Activated CD4-positive, CD25-positive, alpha-beta regulatory T cell treated with anti-CD3 and anti-CD28 coated beads, Interleukin-2, amount 50 U/mL, for 72 hours (primary cell): Measurements from ENCODE around the gene POR.
A peak's percentile ranks its signal among the peaks of the same experiment; 100 is the strongest.
"Not testable (repeated sequence)": the region's sequence is repeated elsewhere in the genome, so short reads cannot be mapped to it uniquely, and the experiment has no call there.

ENCODE experiments used
- DNase-seq: peaks from one replicate; pipeline ENCODE4 v3.0.0; 2021

The POR gene

DNA sequence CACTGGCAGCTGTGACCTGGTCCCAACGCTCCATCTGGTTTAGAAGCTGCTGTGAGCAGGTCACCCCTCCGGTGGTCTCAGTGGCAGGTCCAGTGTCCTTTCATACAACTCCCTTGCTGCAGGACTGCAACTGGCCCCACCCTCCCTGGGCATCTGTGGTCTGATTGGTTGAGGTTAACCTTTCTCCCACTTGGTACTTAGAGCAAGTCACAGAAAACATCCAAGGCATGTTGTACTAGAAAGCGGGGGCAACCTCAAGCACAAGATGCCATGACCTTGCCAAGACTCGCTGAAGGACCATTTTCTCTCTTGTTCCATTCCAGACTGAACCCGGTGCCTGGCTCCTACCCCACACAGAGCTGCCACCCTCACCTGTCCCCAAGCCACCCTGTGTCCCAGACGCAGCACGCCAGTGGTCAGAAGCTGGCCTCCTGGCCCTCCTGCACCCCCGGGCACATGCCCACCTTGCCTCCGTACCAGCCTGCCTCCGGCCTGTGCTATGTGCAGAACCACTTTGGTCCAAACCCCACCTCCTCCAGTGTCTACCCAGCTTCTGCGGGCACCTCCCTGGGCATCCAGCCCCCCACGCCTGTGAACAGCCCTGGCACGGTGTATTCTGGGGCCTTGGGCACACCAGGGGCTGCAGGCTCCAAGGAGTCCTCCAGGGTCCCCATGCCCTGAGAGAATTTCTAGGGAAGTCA is 27.1 kb upstream of the POR start:
- DNase-seq = no peak

DNA sequence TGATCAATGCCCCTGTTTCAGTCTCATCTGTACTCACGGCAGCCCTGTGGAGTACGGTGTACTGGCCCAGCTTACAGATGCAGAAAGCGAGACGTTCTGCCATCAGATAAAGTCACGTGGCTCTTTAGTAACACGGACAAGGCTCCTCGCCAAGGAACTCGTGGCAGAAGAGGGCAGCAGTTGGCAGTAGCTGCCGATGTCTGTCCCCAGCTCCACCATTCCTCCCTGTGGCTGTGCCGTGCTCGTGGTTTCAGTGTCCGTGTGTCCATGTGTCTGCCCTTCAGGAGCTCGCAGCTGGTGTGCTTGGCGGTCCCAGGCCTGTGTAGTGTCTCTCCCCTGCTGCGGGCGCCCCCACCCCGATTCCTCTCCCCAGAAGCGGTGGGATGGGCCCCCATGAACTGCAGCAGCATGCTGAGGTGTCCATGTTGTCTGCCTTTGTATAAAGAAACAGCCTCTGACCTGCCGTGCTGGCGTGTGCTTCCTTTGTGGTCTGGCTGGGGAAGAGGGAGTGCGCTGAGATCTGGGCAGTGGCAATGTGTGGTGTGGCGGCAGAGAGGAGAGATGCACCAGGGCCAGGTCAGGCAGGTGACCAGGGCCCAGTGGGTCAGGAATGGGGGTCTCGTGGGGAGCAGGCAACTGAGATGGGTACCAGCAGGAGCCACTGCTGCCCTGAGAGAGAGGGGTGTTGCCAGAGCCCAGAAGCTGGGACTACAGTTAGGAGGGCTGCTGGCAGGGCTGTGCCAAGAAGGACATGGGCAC is 26.3 kb upstream of the POR start:
- DNase-seq = no peak

GRCh38 chr7:75889223-75889825 is 25.6 kb upstream of the POR start:
- DNase-seq = no peak

DNA sequence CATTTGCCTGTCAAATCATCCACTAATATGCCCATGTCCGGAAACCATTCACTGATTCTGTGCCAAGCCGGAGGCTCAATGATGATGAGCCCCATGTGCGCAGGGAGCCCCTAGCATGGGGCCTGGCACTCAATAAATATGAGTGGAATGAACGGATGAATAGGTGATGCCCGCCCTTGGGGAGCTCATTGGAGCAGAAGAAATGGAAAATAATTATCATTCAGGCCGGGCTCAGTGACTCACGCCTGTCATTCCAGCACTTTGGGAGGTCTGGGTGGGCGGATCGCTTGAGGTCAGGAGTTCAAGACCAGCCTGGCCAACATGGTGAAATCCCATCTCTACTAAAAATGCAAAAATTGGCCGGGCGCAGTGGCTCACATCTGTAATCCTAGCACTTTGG is 25.1 kb upstream of the POR start:
- DNase-seq = no peak

GRCh38 chr7:75891237-75891636 is 23.7 kb upstream of the POR start:
- not testable (repeated sequence) for DNase-seq

GRCh38 chr7:75891815-75892411 is 23.0 kb upstream of the POR start:
- DNase-seq = no peak

DNA sequence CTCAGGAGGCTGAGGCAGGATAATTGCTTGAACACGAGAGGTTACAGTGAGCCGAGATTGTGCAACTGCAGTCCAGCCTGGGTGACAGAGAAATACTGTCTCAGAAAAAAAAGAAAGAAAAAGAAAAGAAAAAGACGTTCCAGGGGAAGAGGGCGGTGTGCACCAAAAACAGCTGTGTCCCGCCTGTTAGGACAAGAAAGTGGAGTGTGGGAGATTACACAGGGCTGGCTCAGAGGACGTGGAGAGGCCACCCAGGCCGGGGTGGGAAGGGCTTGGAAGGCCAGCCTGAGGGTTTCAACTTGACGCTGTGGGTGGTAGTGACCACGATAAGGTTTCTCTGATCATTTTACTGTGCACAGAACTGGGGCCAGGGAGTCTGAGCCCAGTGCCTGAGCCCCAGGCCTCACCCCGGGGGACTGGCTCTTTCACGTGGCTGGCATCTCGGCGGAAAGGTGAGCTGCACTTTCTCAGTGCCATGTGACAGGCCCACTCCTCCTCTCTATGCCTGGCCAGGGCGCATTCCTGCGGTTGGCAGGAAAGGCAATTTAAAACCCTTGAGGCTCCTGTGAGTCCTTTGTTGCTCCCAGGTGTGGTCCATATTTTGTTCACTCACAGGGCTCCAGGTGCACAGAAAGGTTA is 22.2 kb upstream of the POR start:
- DNase-seq = no peak

DNA sequence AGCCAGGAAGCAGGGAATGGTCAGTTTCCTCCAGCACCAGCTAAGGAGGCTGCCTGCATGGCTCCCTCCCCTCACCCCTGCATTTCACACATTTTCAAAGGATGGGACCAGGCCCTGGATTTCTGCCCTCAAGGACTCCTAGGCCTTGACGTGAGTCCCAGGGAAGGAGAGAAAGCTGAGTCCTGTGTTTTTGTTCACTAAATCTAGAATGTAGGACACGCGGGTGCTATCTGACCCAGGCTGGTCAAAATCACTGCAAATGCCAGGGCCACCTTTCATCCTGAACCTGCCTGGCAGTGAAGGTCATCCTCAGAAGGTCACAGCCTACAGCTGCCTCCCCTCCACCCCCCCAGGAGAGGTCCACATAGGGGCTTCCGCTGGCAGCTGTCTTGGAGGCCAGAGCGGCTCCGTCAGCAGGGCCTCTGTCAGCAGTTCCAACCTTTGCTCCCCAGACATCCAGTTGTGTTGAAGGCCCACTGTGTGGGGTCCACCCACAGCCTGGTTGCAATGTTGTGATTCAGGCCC is 18.1 kb upstream of the POR start:
- no peak for DNase-seq

- DNase-seq = no peak
These were observed 14.2 kb upstream of the POR start for GRCh38 chr7:75900617-75901315.

GRCh38 chr7:75905785-75906604 is 9.0 kb upstream of the POR start:
- DNase-seq = no peak

- no peak for DNase-seq
These were observed 7.8 kb upstream of the POR start for GRCh38 chr7:75906991-75907667.

- not testable (repeated sequence) for DNase-seq
These were observed 7.3 kb upstream of the POR start for GRCh38 chr7:75907668-75908039.

DNA sequence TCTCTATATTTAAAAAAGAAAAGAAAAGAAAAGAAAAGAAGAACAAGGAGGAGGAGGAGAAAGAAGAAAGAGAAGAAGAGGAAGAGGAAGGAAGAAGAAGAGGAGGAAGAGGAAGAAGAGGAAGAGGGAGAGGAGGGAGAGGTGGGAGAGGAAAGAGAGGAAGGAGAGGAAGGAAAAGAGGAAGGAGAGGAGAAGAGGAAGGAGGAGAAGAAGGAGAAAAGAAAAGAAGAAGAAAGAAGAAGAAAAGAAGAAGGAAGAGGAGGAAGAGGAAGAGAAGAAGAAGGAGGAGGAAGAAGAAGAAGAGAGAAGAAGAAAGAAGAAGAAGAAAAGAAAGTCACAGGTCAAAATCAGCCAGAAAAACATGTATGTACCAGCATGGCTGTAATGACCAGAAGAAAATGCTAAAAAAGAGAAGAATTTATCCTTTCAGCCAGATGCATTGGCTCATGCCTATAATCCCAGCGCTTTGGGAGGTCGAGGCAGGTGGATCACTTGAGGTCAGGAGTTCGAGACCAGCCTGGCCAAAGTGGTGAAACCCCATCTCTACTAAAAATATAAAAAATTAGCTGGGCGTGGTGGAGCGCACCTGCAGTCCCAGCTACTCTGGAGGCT is 5.3 kb upstream of the POR start:
- no peak for DNase-seq

DNA sequence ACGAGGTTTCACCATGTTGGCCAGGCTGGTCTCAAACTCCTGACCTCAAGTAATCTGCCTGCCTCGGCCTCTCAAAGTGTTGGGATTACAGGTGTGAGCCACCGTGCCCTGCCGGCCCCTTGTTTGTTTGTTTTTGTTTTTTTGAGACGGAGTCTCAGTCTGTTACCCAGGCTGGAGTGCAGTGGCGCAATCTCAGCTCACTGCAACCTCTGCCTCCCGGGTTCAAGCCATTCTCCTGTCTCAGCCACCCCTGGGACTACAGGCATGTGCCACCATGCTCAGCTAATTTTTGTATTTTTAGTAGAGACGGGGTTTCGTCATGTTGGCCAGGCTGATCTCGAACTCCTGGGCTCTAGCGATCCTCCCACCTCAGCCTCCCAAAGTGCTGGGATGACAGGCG is 3.8 kb upstream of the POR start:
- DNase-seq = not testable (repeated sequence)

- no peak for DNase-seq
These were observed 1.5 kb upstream of the POR start for GRCh38 chr7:75913437-75913836.

DNA sequence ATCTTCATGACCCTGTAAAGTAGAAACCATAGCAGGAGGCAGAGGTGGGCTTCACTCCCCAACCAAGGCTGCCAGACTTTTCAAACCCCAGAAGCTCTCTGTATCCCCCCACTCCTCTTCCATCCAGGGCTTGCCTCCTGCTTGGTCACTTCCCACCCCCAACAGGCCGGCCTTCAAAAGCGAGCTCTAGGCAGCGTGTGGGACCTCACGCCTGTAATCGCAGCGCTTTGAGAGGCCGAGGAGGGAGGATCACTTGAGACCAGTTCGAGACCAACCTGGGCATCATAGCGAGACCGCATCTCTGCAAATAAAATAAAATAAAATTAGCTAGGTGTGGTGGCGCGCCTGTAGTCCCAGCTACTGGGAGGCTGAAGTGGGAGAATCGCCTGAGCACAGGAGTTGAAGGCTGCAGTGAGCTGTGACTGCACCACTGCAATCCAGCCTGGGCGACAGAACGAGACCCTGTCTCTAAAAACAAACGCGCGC is 743 bp upstream of the POR start:
- DNase-seq = no peak

DNA sequence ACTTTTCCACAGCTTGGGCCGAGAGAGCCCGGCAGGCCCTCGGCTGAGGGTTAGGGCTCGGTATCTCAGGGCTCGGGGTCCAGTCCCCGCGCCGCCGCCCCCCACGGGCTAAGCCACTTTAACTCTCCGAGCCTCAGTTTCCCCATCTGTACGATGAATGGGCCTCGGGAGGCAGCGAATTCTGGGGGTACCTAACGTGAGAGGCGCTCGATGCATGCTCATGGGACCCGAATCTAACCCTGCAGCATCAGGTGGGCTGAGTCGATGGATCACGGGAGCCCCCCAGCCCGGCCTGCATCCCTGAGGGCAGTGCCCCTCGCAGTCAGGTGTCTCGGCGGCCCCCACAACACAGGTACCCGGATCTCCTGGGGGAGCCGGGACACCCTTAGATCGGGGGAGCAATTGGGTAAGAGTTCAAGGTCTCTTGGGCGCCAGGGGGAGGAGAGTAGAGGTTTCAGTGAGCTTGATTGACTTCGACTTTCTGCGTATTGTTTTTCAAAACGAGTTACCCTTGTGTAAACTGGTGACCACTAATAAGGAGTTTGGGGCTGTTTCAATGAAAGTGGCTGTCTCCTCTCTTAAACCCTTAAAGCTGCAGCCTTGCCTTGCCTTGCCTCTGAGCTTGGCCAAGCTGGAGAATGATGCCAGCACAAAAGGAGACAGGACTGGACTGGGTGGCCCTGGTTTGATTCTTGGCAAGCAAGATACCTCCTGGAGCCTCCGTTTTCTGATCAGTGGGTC is 631 bp downstream of the POR start:
- DNase-seq = peak; percentile 47

DNA sequence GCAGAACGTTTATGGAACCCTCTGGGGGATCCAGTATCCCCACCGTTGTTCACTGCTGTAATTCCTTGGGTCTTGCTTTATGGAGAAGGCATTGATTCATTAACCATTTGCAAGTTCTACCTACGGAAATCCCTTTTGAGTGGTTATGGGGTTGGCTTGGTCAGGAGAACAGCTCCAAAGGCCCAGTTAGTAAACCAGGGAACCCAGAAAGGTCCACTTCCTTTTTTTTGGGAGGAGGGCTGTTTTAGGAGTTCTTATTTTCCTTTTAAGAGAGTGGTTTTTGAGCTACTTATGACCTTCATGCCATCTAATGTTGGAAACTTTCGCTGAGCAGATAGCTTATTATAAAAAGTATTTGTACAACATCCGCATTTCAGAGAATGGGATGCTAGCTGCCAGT is 1.3 kb downstream of the POR start:
- no peak for DNase-seq
